Neural progenitor cell (in vitro differentiated cells): ENCODE results near the gene NAA60. TPM values are rescaled to one million over a fixed set of nuclear protein-coding genes. Genes with fewer than 3 reads are reported as not detected.

ENCODE experiments used
- DNase-seq: peaks from one replicate; pipeline ENCODE4 v3.0.0-alpha.2; 2016; ENCODE audit warnings: low spot score
- H2AFZ ChIP-seq: fragments of 200-600 bp; sonication (generic); replicated peaks from 2 replicates; pipeline ENCODE4 v1.6.1; 2016; ENCODE audit warnings: antibody characterized with exemption
- H3F3A ChIP-seq: fragments of 200-600 bp; sonication (generic); 2 replicates; pipeline ENCODE4 v1.6.1; 2016; ENCODE audit warnings: antibody characterized with exemption, low read depth
- H3K27ac ChIP-seq: fragments of 200-600 bp; sonication (generic); 2 replicates; pipeline ENCODE4 v1.5.1; 2016; ENCODE audit warnings: mild to moderate bottlenecking
- H3K27me3 ChIP-seq: fragments of 200-600 bp; sonication (generic); 2 replicates; pipeline ENCODE4 v1.6.1; 2016; ENCODE audit warnings: mild to moderate bottlenecking, moderate library complexity
- H3K36me3 ChIP-seq: fragments of 200-600 bp; sonication (generic); 2 replicates; pipeline ENCODE4 v1.5.1; 2016
- H3K4me1 ChIP-seq: fragments of 200-600 bp; sonication (generic); 2 replicates; pipeline ENCODE4 v1.6.1; 2016; ENCODE audit warnings: mixed run types
- H3K4me2 ChIP-seq: fragments of 200-600 bp; sonication (generic); 2 replicates; pipeline ENCODE4 v1.6.1; 2016
- H3K4me3 ChIP-seq: fragments of 200-600 bp; sonication (generic); 2 replicates; pipeline ENCODE4 v1.5.1; 2016
- H3K79me2 ChIP-seq: fragments of 200-600 bp; sonication (generic); 2 replicates; pipeline ENCODE4 v1.6.1; 2016; ENCODE audit warnings: low read depth
- H3K9ac ChIP-seq: fragments of 200-600 bp; sonication (generic); 2 replicates; pipeline ENCODE4 v1.6.1; 2016
- H3K9me3 ChIP-seq: fragments of 200-600 bp; sonication (generic); 2 replicates; pipeline ENCODE4 v1.5.1; 2016; ENCODE audit warnings: low read depth
- H4K20me1 ChIP-seq: fragments of 200-600 bp; sonication (generic); 2 replicates; pipeline ENCODE4 v1.6.1; 2016; ENCODE audit warnings: low read depth
- H3K27ac Mint-ChIP-seq: 3 replicates; pipeline ENCODE4 v1.8.0; 2021; ENCODE audit warnings: mixed read lengths
- H3K27me3 Mint-ChIP-seq: 2 replicates; pipeline ENCODE4 v1.8.0; 2022; ENCODE audit warnings: low read depth, mild to moderate bottlenecking, inconsistent platforms, moderate library complexity, mixed read lengths; ENCODE audit not compliant: insufficient read depth
- H3K36me3 Mint-ChIP-seq: 3 replicates; pipeline ENCODE4 v1.8.0; 2021; ENCODE audit warnings: mixed read lengths
- H3K4me1 Mint-ChIP-seq: 3 replicates; pipeline ENCODE4 v1.8.0; 2021; ENCODE audit warnings: mixed read lengths
- H3K4me3 Mint-ChIP-seq: 3 replicates; pipeline ENCODE4 v1.8.0; 2021; ENCODE audit warnings: mild to moderate bottlenecking, moderate library complexity, mixed read lengths
- H3K9me3 Mint-ChIP-seq: 3 replicates; pipeline ENCODE4 v1.8.0; 2020; ENCODE audit warnings: mixed read lengths
- EZH2 ChIP-seq: fragments of 200-600 bp; sonication (generic); IDR thresholded peaks from 2 replicates; pipeline ENCODE4 v1.6.1; 2017; ENCODE audit warnings: antibody characterized with exemption, mild to moderate bottlenecking, moderate library complexity
- EZH2phosphoT487 ChIP-seq: fragments of 200-600 bp; sonication (generic); IDR thresholded peaks from 2 replicates; pipeline ENCODE4 v1.6.1; 2017; ENCODE audit warnings: antibody characterized with exemption
- total RNA-seq: library from RNA; depleted of rRNA; stranded (reverse); fragments of >200 nt; gene quantifications from 2 replicates; pipeline ENCODE4 v1.2.3, GENCODE V29; 2015; ENCODE audit warnings: low replicate concordance
- TF ChIP-seq, protein P1 (sequence below): fragments of 200-600 bp; sonication (generic); IDR thresholded peaks from 2 replicates; pipeline ENCODE4 v1.5.1; 2017; ENCODE audit warnings: antibody characterized with exemption, mild to moderate bottlenecking

Gene NAA60
- total RNA-seq, 1 donor from 2014 or later = 14.8 TPM

DNA sequence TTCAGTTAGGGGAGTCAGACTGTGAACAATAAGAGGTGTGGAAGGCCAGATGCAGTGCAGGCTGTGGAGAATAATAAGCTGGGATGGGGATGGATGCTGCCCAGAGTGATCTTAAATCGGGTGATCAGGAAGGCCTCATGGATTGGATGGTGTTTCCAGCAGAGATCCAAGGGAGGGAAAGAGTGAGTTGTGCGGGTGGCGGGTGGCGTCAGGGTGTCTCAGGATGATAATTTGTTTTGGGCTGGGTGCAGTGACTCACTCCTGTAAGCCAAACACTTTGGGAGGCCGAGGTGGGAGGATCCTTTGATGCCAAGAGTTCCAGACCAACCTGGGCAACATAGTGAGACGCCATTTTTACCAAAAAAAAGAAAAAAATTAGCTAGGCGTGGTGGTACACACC lies 65.3 kb downstream of the NAA60 start:
- Mint-ChIP-seq H3K4me3 (no peak overlapping the region), H3K4me1 (no peaks in the 10 kb centered on the region), H3K36me3 (peaks cover 32% of the 10 kb centered on the region), H3K9me3 (no peaks in the 10 kb centered on the region), H3K27me3 (no peaks in the 10 kb centered on the region), H3K27ac (no peak overlapping the region)
- Histone ChIP-seq H3K36me3 (no peaks in the 10 kb centered on the region), H3K4me1 (no peaks in the 10 kb centered on the region), H2AFZ (no peak overlapping the region), H3K4me3 (no peak overlapping the region), H3K9ac (no peak overlapping the region), H3K27me3 (no peaks in the 10 kb centered on the region), H4K20me1 (no peaks in the 10 kb centered on the region), H3K4me2 (no peak overlapping the region), H3K9me3 (no peaks in the 10 kb centered on the region), H3K27ac (no peak overlapping the region), H3F3A (no peaks in the 10 kb centered on the region), H3K79me2 (peaks cover 2% of the 10 kb centered on the region)
- DNase-seq = no peak
- no peak for TF ChIP-seq EZH2phosphoT487

DNA sequence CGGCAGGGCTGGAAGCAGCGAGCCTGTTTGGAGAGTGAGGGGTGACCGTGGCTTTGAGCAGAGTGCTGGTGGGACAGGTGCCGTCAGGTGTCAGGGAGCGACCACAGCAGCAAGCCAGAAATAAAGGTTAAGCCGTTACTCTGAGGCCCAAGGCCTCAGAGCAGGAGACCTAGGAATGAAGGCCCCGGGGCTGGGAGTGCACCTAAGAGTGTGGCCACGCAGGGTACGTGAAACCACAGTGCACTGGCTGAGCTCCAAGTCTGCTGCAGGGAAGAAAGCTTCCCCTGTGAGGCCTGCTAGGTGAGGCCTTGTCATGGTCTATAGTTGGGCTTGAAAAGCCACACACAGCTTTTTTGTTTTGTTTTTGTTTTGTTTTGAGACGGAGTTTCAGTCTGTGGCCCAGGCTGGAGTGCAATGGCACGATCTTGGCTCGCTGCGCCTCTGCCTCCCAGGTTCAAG lies 66.0 kb downstream of the NAA60 start:
- no peak overlapping the region for H3K4me2 ChIP-seq
- H3K27me3 ChIP-seq = no peaks in the 10 kb centered on the region
- no peak overlapping the region for H2AFZ ChIP-seq
- no peaks in the 10 kb centered on the region for H3K4me1 ChIP-seq
- Mint-ChIP-seq H3K27me3 (no peaks in the 10 kb centered on the region), H3K36me3 (peaks cover 32% of the 10 kb centered on the region), H3K4me1 (no peaks in the 10 kb centered on the region), H3K27ac (no peak overlapping the region), H3K4me3 (no peak overlapping the region), H3K9me3 (no peaks in the 10 kb centered on the region)
- no peak overlapping the region for H3K27ac ChIP-seq
- H3F3A ChIP-seq = no peaks in the 10 kb centered on the region
- DNase-seq = no peak
- H3K36me3 ChIP-seq = no peaks in the 10 kb centered on the region
- no peak overlapping the region for H3K4me3 ChIP-seq
- H3K9me3 ChIP-seq = no peaks in the 10 kb centered on the region
- H3K79me2 ChIP-seq = no peaks in the 10 kb centered on the region
- H3K9ac ChIP-seq = no peak overlapping the region
- no peaks in the 10 kb centered on the region for H4K20me1 ChIP-seq
- TF ChIP-seq, protein P1, sequence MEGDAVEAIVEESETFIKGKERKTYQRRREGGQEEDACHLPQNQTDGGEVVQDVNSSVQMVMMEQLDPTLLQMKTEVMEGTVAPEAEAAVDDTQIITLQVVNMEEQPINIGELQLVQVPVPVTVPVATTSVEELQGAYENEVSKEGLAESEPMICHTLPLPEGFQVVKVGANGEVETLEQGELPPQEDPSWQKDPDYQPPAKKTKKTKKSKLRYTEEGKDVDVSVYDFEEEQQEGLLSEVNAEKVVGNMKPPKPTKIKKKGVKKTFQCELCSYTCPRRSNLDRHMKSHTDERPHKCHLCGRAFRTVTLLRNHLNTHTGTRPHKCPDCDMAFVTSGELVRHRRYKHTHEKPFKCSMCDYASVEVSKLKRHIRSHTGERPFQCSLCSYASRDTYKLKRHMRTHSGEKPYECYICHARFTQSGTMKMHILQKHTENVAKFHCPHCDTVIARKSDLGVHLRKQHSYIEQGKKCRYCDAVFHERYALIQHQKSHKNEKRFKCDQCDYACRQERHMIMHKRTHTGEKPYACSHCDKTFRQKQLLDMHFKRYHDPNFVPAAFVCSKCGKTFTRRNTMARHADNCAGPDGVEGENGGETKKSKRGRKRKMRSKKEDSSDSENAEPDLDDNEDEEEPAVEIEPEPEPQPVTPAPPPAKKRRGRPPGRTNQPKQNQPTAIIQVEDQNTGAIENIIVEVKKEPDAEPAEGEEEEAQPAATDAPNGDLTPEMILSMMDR = no peak
- no peak for TF ChIP-seq EZH2
- no peak for TF ChIP-seq EZH2phosphoT487

DNA sequence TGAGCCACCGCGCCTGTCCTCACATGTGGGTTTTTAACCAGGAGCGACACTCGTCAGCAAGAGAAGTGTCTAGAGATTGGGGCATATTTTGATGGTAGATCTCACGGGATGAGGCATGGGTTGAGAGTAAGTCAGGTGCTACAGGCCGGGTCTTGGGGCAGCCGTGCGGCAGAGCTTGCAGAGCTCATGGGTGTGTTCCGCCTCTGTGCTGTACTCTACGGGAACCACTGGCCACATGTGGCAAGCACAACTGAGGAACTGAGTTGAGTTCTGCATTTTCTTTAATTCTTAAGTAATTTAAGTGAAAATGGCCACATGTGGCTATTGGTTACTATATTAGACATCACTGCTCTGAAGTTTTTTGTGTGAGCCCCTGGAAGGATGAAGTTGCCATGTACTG lies 66.9 kb downstream of the NAA60 start:
- H3K4me3 Mint-ChIP-seq = no peak overlapping the region
- Histone ChIP-seq H3K4me1 (no peaks in the 10 kb centered on the region), H3K4me2 (no peak overlapping the region), H3F3A (no peaks in the 10 kb centered on the region), H3K27ac (no peak overlapping the region), H3K36me3 (no peaks in the 10 kb centered on the region), H3K79me2 (no peaks in the 10 kb centered on the region), H3K9me3 (no peaks in the 10 kb centered on the region), H3K27me3 (no peaks in the 10 kb centered on the region), H3K9ac (no peak overlapping the region), H3K4me3 (no peak overlapping the region), H4K20me1 (no peaks in the 10 kb centered on the region), H2AFZ (no peak overlapping the region)
- no peaks in the 10 kb centered on the region for H3K9me3 Mint-ChIP-seq
- H3K4me1 Mint-ChIP-seq = no peaks in the 10 kb centered on the region
- no peak for DNase-seq
- no peak overlapping the region for H3K27ac Mint-ChIP-seq
- H3K36me3 Mint-ChIP-seq = peaks cover 33% of the 10 kb centered on the region
- no peak for TF ChIP-seq EZH2
- no peak for TF ChIP-seq EZH2phosphoT487
- TF ChIP-seq, protein P1 = no peak
- H3K27me3 Mint-ChIP-seq = no peaks in the 10 kb centered on the region

DNA sequence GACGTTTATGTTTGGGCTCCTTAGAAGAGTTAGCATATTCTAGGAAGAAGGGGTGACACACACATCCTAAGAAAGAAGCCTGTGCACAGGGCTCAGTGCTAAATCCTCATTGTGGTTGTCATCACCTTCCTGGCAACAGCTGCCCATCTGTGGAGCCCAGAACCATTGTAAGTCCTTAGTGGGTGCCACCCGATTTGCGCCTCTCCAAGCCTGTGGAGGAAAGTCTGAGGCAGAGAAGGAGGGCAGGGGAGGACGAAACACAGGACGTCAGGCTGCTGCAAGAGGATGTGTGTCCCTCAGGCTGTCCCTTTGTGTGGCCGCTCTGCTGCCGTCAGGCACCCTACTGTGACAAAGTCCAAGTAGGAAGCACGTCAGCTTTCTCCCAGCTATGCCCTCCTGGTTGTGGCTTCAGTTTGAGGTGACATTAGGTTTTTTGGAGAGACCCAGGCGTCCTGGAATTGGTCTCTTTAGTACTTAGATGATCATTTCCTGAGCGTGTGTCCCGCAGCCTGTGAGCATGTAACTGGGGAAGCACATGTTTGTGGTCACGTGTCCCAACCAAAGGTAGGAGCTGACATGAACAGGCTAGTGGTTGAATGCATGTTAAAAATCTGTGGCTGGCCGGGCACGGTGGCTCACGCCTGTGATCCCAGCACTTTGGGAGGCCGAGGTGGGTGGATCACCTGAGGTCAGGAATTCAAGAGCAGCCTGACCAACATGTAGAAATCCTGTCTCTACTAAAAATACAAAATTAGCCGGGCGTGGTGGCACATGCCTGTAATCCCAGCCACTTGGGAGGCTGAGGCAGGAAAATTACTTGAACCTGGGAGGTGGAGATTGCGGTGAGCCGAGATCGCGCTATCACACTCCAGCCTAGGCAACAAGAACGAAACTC lies 68.1 kb downstream of the NAA60 start:
- Mint-ChIP-seq H3K27ac (no peak overlapping the region), H3K27me3 (no peaks in the 10 kb centered on the region), H3K36me3 (peaks cover 32% of the 10 kb centered on the region), H3K4me1 (no peaks in the 10 kb centered on the region), H3K9me3 (no peaks in the 10 kb centered on the region), H3K4me3 (no peak overlapping the region)
- Histone ChIP-seq H3K27me3 (no peaks in the 10 kb centered on the region), H2AFZ (no peak overlapping the region), H3K27ac (no peak overlapping the region), H3F3A (no peaks in the 10 kb centered on the region), H3K79me2 (no peaks in the 10 kb centered on the region), H3K9me3 (no peaks in the 10 kb centered on the region), H3K4me3 (no peak overlapping the region), H3K4me2 (no peak overlapping the region), H4K20me1 (no peaks in the 10 kb centered on the region), H3K36me3 (peaks cover 4% of the 10 kb centered on the region), H3K9ac (no peak overlapping the region), H3K4me1 (no peaks in the 10 kb centered on the region)
- TF ChIP-seq EZH2 (no peak), EZH2phosphoT487 (no peak)
- TF ChIP-seq, protein P1 = no peak
- no peak for DNase-seq
